ES-I3 (cell line): ENCODE measurements around the gene FLVCR2.

Source experiments
- H3K36me3 ChIP-seq: 2 replicates; pipeline ENCODE4 v1.6.1; 2013; ENCODE audit warnings: mild to moderate bottlenecking, low read length, control low read depth, moderate library complexity; ENCODE audit not compliant: insufficient read depth
- H3K4me1 ChIP-seq: 2 replicates; pipeline ENCODE4 v1.6.1; 2013; ENCODE audit warnings: mild to moderate bottlenecking, control low read depth, low read length; ENCODE audit not compliant: insufficient read depth
- H3K9ac ChIP-seq: 2 replicates; pipeline ENCODE4 v1.6.1; 2013; ENCODE audit warnings: low read depth, mild to moderate bottlenecking, low read length, moderate library complexity
- H3K9me3 ChIP-seq: 2 replicates; pipeline ENCODE4 v1.6.1; 2013; ENCODE audit warnings: mild to moderate bottlenecking, low read length, moderate library complexity; ENCODE audit not compliant: control insufficient read depth, insufficient read depth

FLVCR2 gene

DNA sequence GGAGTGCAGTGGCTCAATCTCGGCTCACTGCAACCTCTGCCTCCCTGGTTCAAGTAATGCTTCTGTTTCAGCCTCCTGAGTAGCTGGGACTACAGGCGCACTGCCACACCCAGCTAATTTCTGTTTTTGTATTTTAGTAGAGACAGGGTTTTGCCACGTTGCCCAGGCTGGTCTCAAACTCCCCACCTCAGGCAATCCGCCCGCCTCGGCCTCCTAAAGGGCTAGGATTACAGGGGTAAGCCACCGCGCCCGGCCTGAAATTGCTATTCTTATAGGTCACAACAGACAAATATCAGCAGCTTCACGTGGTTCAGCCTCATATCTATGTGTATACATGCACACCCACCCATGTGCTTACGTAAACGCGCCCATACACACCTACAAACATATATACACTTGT, 32.5 kb upstream of the FLVCR2 start:
- Histone ChIP-seq H3K36me3 (no peaks in the 10 kb centered on the region), H3K9me3 (no peaks in the 10 kb centered on the region), H3K9ac (no peak overlapping the region), H3K4me1 (no peaks in the 10 kb centered on the region; the same call in 1 of the 2 replicates)

DNA sequence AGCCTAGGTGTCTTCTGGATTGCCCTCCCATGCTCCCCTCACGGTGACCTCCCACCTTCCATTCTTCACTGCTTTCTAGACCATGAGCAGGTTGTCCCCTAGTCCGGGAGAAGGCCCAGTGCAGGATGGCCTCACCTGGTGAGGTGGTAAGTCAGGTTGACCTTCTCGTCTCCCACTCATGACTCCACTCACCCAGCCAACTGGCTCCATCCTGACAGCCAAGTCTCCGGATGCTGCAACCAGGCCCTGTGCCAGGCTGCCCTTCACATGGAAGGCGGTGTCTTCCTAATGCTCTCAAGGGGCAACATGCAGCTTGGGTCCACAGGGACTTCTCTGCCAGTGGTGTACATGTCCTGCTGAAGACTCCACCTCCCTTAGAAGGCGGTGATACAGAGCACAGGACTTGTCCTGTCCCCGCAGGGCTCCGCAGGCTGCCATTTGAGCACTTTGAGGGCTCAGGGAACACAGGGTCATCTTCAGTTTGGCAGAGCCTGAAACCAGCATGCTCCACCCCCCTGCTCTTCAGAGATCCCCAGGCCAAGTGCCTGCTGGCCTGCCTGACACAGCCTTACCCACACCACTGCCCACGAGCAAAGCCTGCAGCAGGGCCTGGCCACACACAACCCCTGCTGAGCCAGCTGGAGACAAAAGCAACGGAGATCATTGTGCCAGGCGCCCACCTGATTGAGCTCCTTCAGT, 30.7 kb upstream of the FLVCR2 start:
- no peak overlapping the region for H3K9ac ChIP-seq
- no peaks in the 10 kb centered on the region for H3K9me3 ChIP-seq
- H3K36me3 ChIP-seq, result no peaks in the 10 kb centered on the region
- no peaks in the 10 kb centered on the region for H3K4me1 ChIP-seq

GRCh38 chr14:75548544-75548943, 29.9 kb upstream of the FLVCR2 start:
- Histone ChIP-seq H3K9ac (no peak overlapping the region), H3K9me3 (no peaks in the 10 kb centered on the region), H3K36me3 (no peaks in the 10 kb centered on the region), H3K4me1 (no peaks in the 10 kb centered on the region)

DNA sequence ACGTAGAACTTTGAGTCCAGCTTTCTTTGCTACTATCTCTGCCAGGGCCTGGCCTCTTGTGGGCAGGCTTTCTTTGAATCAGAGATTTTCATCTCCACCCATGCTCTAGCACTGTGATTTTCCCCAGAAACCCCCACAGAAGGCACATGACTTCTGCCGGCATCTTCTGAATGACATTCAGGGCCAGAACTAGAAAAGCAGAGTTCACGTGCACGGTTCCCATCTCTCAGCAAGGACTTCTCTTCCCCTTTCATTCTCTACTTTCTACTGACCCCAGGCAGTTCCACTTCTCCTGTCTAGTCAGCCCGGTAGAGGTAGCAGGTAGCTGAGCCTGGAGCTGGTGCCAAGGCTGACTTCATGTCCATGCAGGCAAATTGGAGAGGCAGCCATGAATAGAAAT, 29.3 kb upstream of the FLVCR2 start:
- Histone ChIP-seq H3K9ac (no peak overlapping the region), H3K4me1 (no peaks in the 10 kb centered on the region), H3K9me3 (no peaks in the 10 kb centered on the region), H3K36me3 (no peaks in the 10 kb centered on the region)

DNA sequence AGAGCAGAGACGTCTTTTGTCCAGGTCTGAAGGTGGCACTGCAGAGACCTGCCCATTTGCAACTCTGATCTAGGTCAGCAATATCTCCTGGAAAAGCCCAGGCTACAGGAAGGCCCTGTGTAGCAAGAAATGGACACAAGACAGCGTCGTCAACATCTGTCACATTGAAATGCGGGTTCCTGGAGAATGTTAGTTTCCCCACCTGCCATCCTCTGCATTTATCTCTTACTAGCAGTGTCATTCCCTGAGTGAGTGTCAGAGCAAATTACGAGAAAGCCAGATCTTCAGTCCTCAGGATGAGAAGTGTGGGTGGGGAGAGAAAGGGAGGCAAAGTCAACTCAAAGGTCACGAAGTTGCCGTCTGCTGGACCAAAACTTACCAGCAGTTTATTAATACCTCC, 27.4 kb upstream of the FLVCR2 start:
- no peak overlapping the region for H3K9ac ChIP-seq
- no peaks in the 10 kb centered on the region for H3K36me3 ChIP-seq
- H3K4me1 ChIP-seq, result peaks cover 6% of the 10 kb centered on the region
- no peaks in the 10 kb centered on the region for H3K9me3 ChIP-seq

DNA sequence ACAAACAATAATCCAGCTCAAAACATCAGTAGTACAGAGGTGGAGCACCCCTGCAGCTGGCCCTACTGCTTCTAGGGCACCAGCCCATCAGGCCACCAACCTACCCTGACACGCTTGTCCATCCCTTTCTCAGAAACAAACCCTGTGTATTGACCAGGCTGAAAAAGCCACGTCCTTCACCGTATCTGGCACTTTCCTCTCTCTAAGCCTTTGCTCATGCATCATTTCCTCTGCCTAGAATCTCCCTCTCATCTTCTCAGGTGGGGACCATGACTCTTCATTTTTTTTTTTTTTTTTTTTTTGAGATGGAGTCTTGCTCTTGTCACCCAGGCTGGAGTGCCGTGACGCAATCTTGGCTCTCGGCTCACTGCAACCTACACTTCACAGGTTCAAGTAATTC, 25.3 kb upstream of the FLVCR2 start:
- no peaks in the 10 kb centered on the region for H3K9me3 ChIP-seq
- H3K4me1 ChIP-seq, result peaks cover 6% of the 10 kb centered on the region
- H3K9ac ChIP-seq, result no peak overlapping the region
- H3K36me3 ChIP-seq, result no peaks in the 10 kb centered on the region

DNA sequence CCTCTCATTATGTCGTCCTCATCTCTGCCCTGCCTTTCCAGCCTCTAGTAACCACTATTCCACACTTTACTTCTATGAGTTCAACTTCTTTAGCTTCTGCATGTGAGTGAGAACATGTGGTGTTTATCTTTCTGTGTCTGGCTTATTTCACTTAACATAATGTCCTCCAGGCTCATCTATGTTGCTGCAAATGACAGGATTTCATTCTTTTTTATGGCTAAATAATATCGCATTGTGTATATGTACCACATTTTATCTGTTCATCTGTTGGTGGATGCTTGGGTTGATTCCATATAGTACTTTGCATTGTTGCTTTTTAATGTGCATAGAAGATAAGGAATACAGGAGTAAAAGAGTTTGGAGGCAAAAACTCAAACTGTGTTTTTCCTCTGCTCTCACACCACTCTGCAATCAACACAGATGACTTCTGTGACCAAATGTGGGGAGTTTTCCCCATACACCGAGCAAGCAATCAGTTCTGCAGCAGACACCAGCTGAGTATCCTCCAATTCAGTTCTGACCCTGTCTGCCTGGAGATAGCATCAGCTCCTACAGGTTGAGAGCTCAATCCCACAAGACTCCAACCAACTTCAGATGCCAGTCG, 24.6 kb upstream of the FLVCR2 start:
- Histone ChIP-seq H3K9me3 (no peaks in the 10 kb centered on the region), H3K36me3 (no peaks in the 10 kb centered on the region), H3K9ac (no peak overlapping the region), H3K4me1 (peaks cover 6% of the 10 kb centered on the region)

- Histone ChIP-seq H3K9me3 (no peaks in the 10 kb centered on the region), H3K4me1 (peaks cover 6% of the 10 kb centered on the region), H3K9ac (no peak overlapping the region), H3K36me3 (no peaks in the 10 kb centered on the region)
These were observed 23.9 kb upstream of the FLVCR2 start for GRCh38 chr14:75554482-75554881.

- Histone ChIP-seq H3K9ac (no peak overlapping the region), H3K36me3 (no peaks in the 10 kb centered on the region), H3K4me1 (peaks cover 23% of the 10 kb centered on the region), H3K9me3 (no peaks in the 10 kb centered on the region)
These were observed 20.0 kb upstream of the FLVCR2 start for GRCh38 chr14:75558440-75558839.

DNA sequence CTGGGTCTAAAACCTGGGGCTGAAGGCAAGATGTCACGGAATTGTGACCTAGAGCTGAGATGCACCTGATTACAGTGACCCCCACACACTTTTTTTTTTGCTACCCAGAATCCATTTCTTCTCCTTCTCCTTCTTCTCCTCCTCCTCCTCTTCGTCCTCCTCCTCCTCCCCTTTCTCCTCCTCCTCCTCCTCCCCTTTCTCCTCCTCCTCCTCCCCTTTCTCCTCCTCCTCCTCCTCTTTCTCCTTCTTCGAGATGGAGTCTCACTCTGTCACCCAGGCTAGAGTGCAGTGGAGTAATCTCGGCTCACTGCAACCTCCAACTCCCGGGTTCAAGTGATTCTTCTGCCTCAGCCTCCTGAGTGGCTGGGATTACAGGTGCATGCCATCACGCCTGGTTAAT, 19.4 kb upstream of the FLVCR2 start:
- H3K9ac ChIP-seq, result no peak overlapping the region
- H3K4me1 ChIP-seq, result peaks cover 23% of the 10 kb centered on the region
- no peaks in the 10 kb centered on the region for H3K36me3 ChIP-seq
- H3K9me3 ChIP-seq, result no peaks in the 10 kb centered on the region

- Histone ChIP-seq H3K36me3 (no peaks in the 10 kb centered on the region), H3K9ac (no peak overlapping the region), H3K9me3 (no peaks in the 10 kb centered on the region), H3K4me1 (peaks cover 19% of the 10 kb centered on the region)
These were observed 18.8 kb upstream of the FLVCR2 start for GRCh38 chr14:75559451-75560222.

DNA sequence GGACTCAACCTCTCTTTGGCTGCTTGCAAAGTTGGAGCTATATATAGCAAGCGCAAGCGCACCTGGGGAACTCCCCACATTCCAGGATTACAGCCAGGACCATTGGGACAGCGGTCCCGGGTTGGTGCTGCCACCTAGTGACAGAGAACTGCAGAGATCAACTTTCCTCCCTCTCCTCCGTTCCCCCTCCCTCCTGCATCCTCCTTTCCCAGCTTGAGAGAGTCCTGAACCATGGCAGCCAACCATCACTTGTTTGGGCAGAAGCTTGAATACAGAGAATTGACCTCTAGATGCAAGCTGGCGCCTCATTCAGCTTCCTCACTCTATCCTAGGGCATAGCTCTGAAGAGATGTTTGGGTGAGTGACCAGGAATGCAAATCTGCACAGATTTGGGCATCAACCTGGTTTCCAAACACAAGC, 17.4 kb upstream of the FLVCR2 start:
- no peaks in the 10 kb centered on the region for H3K36me3 ChIP-seq
- peaks cover 17% of the 10 kb centered on the region for H3K4me1 ChIP-seq
- H3K9ac ChIP-seq, result no peak overlapping the region
- H3K9me3 ChIP-seq, result no peaks in the 10 kb centered on the region

DNA sequence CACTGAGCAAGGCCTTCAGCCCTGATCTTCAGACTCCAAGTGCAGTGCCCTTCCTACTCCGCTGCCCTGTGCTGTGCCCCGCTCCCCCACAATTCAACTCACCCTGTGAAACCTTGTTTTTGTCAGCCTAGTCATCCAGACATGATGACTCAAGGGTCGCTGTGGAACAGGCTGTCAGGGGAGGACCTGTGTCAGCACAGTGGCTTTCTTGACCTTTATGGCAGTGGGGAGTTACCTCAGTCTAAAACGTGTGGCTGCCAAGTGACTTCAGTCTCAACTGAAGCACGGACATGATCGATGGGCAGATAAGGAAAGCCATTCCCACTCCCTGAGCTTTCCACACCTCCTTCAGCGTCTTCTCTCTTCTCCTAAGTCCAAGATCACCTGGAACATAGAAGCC, 16.3 kb upstream of the FLVCR2 start:
- H3K4me1 ChIP-seq, result peaks cover 17% of the 10 kb centered on the region
- H3K9me3 ChIP-seq, result no peaks in the 10 kb centered on the region
- H3K9ac ChIP-seq, result no peak overlapping the region

GRCh38 chr14:75562489-75562888, 15.9 kb upstream of the FLVCR2 start:
- H3K4me1 ChIP-seq, result peaks cover 17% of the 10 kb centered on the region
- no peaks in the 10 kb centered on the region for H3K36me3 ChIP-seq
- no peak overlapping the region for H3K9ac ChIP-seq
- no peaks in the 10 kb centered on the region for H3K9me3 ChIP-seq

More for the DNA sequence above, 16.3 kb upstream of the FLVCR2 start:
- no peaks in the 10 kb centered on the region for H3K36me3 ChIP-seq

DNA sequence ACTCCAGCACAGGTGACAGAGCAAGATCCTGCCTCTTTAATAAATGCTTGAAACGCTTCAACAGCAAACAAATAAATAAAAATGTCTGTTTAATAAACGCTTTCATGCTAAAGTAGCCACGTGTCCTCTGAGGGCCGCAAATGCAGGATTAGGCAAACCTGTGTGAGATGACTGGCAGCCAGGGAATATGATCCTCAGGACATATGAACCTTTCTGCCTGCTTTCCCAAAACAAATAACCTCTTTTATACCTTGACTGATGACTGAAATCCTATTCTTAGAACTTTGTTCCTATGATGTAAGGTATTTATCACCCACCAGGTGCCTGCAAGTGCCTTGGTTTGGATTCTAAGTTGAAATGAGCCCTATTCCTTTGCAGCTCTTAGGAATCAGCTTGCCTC, 14.5 kb upstream of the FLVCR2 start:
- H3K4me1 ChIP-seq, result peaks cover 17% of the 10 kb centered on the region
- H3K9me3 ChIP-seq, result no peaks in the 10 kb centered on the region
- H3K36me3 ChIP-seq, result no peaks in the 10 kb centered on the region
- H3K9ac ChIP-seq, result no peak overlapping the region
